ENCODE measurements around the gene S1PR3.

DNA sequence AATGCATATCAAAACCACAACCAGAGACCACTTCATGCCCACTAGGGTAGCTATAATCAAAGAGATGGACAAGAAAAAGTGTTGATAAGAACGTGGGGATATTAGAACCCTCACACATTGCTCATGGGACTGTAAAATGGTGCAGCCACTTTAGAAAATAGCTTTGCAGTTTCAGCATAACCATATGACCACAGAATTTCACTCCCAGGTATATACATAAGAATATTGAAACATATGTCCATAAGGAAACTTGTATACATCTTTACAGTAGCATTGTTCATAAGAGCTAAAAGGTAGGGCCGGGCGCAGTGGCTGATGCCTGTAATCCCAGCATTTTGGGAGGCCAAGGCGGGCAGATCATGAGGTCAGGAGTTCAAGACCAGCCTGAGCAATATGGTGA lies 56.4 kb downstream of the S1PR3 start:
- TF ChIP-seq RFX5 (IDR thresholded peaks at IDR 0.05) (no peak), MYC (IDR thresholded peaks at IDR 0.05; ENCODE audit: borderline replicate concordance, low read length) (no peak), HDAC2 (IDR thresholded peaks at IDR 0.05) (no peak)
- TF ChIP-seq, protein P1, sequence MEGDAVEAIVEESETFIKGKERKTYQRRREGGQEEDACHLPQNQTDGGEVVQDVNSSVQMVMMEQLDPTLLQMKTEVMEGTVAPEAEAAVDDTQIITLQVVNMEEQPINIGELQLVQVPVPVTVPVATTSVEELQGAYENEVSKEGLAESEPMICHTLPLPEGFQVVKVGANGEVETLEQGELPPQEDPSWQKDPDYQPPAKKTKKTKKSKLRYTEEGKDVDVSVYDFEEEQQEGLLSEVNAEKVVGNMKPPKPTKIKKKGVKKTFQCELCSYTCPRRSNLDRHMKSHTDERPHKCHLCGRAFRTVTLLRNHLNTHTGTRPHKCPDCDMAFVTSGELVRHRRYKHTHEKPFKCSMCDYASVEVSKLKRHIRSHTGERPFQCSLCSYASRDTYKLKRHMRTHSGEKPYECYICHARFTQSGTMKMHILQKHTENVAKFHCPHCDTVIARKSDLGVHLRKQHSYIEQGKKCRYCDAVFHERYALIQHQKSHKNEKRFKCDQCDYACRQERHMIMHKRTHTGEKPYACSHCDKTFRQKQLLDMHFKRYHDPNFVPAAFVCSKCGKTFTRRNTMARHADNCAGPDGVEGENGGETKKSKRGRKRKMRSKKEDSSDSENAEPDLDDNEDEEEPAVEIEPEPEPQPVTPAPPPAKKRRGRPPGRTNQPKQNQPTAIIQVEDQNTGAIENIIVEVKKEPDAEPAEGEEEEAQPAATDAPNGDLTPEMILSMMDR (IDR thresholded peaks at IDR 0.05): no peak

Data from A549 (cell line).